RPMI7951 (cell line): ENCODE measurements around the gene IFNGR1. TPM values are rescaled to one million over a fixed set of nuclear protein-coding genes. Genes with fewer than 3 reads are reported as not detected.
A peak's percentile ranks its signal among the peaks of the same experiment; 100 is the strongest.
"Not testable (repeated sequence)": the region's sequence is repeated elsewhere in the genome, so short reads cannot be mapped to it uniquely, and the experiment has no call there.

ENCODE experiments used
- DNase-seq: peaks from one replicate; pipeline ENCODE4 v3.0.0-alpha.2; 2012; ENCODE audit warnings: low read depth
- total RNA-seq: library from RNA; depleted of rRNA; stranded (reverse); fragments of >200 nt; shearing (Covaris generic); gene quantifications from 2 replicates; pipeline ENCODE4 v1.2.3, GENCODE V29; 2014

The IFNGR1 gene
- total RNA-seq, 1 experiment from 2014 or later: 55.2 TPM

DNA sequence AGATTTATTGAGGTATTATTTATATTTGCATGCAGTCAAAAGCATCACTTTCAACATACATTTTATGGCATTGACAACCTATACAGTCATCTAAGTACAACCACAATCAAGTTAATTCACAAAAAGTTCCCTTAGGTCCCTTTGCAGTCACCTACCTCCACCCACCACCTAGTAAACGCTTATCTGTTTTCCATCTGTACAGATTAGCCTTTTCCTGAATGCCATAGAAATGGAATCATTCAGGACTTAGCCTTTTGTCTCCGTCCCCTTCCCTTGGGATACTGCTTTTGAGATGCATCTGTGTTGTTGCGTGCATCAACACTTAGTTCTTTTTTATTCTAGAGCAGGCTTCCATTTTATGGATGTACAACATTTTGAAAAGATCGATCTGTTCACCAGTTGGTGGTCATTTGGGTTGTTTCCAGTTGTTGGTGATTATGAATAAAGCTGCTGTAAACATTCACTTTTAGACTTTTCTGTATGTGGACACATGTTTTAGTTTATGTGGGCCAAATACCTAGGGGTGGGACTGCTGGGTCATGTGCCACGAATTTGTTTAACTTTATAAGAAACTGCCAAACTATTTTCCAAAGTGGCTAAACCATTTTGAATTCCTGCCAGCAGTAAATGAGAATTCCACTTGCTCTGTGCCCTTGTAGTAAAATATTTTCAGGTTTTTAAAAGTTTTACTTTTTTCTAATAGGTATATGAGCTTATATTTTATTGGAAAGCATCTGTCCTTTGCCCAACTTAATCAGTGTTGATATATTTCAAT, 17.6 kb upstream of the IFNGR1 start:
- DNase-seq: peak; percentile 40

DNA sequence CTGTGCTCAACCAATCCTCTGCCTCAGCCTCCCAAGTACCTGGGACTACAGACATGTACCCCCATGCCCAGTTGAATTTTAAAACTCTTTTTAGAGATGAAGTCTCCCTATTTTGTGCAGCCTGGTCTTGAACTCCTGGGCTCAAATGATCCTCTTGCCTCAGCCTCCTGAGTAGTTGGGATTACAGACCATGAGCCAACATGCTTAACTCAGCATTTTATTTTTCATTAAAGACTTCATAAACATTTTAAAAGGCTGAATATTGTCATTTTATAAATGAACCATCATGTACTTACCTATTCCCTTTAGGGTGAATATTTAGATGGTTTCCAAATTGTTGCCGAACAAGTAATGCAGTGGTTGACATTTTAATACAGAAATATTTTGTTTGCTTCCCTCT, 16.5 kb upstream of the IFNGR1 start:
- DNase-seq: no peak

DNA sequence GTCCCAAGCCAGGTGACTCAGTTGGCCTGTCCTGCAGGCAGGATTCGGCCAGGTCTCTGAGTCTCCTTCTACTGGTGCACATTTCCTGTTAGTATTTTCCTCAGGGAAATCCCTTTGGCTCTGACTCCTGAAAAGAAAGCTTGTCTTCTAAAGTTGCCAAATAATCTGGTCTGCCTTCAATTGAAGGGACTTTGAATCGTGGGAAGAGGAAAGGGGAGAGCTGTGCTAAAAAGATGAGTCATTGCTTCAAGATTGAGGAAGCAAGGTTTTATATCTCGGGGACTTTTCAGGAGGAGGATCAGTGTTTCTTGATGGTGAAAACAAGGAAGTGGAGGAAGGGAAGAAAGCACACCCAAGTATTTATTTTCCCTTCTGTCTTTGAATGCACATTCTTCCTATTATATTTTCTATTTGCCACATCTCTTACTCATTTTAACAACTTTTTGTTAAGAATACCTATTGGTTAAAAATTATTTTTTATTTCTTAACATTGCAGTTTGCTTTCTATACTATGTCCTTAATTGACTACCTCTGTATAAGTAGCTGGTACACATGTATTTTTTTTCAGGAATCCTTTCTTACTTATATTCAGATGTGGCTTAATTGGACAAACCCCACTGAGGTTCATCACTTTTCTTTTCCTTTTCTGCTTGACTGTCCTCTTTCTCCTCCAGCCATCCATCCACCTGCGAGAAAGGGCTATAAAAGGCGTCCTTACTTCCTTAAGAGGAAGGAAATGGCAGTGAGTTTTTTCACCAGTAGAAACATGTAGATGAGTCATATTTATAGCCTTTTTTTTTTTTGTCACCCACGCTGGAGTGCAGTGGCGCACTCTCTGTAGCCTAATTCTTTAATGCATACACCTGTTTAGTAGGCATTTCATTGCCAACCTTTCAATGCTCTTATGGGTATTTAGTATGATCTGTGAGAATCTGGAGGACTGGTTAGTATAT, 15.0 kb upstream of the IFNGR1 start:
- DNase-seq: peak; percentile 90

DNA sequence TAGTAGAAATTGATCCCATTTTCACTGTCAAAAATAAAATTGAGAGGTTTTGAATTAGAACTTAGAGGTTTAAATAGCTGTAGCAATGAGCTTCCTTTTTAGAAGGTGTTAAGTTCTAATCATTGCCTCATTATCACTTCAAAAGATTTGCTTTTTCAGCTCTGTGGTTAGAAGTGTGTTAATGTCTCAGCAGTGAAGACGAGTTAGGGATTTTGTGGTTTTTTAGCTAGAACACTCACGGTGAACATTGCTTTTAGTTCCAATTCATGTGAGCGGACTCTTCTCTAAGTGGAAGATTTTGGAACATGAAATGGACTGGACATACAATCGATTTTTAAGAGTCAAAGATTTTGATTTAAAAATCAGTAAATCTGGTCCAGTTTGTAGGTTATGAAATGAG, 12.7 kb upstream of the IFNGR1 start:
- no peak for DNase-seq

DNA sequence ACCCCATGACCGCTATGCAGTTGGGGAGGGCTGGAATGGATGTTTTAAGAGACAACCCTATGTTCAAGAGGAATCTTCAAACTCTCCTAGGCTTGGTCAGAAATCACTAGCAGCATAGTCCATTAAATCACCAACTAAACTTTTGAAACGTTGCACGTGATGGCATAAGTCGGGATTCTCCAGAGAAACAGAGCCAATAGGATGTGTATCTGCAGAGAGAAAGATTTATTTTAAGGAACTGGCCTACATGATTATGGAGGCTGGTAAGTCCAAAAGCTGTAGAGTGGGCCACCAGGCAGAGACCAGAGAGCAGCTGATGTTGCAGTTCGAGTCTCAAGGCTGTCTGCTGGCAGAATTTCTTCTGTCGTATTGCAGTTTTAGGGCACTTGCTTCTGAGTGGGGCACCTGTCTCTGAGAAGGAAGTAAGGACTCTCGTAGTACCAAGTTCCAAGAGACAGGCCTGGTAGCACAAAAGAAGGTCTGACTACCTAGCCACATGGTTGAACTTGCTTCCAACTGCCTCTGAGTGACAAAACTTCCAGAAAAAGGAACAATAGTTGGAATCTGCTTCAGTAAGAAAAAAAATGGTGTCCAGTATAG, 11.9 kb upstream of the IFNGR1 start:
- DNase-seq: no peak

DNA sequence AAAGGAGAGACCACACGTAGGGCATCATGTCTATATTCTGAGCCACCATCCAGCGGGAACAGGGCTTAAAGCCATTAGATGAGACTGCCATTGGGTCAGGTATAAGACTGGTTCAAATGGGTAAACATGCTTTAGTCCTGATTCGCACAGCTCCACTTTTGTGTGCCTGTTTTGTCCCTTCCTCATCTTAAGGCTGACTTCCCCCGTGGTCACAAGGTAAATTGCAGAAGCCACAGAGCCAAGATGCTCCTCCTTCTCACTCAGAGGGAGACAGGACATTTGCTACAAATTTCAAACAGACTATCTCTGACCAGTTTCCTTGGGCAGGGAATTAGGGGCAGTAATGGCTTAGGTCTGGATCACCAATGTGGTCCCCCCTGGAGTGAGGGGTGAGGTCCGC, 11.4 kb upstream of the IFNGR1 start:
- no peak for DNase-seq

DNA sequence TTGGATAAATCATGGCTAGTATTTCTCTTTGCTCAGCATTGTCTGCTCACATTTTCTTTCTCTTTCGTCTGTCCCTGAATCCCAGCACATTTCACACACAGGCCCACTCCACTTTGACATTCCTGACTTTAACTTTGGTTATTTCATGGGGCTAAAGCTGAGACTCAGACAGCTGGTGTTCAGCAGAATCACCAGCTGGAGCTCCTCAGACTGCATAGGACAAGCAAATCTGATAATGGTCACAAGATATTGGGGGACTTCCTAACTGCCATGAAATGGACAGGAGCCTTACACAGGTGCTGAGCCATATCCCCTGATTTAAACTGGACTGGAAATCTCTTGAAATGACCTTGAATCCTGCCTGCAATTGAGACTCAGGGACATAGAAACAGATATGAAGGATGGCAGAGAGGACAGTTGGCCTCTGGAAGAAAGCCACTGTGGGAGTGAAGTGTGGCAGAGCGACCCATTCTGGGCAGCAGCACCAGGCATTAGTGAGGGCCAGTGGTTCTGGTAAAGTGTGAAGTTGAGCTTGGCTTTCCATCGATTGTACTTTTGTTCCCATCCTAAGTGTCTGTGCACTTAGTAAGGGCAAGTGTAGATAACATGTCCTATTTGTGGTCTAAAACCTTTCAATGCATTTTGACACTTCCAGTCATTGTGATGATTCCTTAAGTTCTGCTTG, 10.0 kb upstream of the IFNGR1 start:
- no peak for DNase-seq

DNA sequence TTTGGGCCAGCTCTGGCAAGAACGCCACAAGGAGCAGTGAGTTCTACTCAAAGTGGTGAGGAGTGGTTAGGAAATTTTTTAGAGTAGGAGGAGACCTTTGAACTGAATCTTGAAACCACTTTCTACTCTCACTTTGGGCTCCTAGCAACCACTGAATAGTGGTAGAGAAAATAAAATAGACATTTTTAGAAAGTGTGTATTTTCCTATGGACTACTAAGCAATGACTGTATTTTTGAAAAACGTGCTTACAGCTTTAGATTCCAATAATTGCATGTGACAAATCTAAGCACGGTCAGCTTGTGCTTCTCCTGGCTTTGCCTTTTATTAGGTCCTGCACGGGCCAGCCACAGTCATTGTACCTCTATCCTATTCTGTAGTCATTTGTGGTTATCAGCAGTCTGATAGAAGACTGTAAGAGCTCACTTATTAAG, 8.7 kb upstream of the IFNGR1 start:
- DNase-seq: no peak

DNA sequence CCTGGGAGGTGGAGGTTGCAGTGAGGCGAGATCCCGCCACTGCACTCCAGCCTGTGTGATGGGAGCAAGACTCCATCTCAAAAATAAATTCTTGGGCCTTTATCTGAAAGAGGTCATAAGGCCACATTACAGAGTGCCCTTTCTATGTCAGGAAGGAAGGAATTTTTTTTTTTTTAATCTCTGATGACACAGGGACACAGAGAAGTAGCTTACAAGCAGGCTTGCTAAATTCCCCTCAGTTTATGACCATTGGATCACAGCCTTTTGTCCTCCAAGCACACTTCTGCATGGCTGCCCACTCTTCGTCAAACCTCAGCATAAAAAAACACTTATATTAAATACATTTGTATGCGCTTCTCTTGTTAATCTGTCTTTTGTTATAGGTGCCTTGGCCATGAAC, 7.5 kb upstream of the IFNGR1 start:
- no peak for DNase-seq

DNA sequence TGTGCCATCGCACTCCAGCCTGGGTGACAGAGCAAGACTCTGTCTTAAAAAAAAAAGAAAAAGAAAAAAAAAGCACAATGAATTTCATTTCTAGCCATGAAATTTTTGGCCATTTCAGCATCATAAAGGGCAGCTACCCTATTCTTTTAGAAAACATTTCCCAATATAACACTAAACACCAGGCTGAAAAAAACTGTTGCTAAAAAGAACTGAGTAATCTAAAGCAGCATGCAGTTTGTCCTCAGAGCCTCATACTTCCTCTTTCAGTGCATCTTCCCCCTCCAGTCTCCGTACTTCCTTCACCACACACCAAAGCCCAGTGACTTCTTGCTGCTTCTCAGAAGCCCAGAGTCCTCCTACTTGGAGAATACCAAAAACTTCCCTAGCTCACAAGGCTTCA, 5.6 kb upstream of the IFNGR1 start:
- DNase-seq: no peak

DNA sequence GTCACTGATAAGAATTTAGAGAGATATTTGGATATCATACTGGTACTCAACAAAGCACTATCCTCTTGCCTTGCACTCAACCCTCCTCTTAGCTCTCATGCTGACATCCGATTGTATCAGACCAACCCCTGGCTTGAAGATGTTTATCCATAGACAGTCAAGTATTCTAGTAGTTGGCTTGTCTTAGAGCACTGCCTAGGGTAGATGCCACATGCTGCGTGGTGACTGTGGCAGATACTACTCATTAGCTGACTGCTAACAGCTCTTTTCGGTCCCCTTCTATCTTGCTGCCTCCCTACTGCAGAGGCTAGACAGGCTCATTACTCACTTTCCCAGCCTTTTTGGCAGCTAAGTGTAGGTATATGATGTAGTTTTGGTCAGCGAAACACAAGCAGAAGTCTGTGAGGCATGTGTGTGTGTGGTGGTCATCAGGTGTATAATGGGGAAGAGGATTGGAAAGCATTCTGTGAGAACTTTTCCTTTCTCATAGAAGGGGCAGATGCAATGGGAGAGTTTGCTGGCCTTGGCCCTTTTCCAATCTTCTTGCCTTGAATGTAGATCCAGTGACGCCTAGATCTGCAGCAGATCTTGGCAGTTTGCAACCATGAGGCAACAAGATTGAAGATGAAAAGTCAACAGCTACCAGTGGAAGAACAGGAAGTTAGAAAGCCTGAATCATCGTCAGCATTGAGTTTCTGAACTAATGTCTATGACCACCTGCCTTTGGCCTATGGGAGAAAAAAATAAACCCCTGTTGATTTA, 4.4 kb upstream of the IFNGR1 start:
- no peak for DNase-seq

DNA sequence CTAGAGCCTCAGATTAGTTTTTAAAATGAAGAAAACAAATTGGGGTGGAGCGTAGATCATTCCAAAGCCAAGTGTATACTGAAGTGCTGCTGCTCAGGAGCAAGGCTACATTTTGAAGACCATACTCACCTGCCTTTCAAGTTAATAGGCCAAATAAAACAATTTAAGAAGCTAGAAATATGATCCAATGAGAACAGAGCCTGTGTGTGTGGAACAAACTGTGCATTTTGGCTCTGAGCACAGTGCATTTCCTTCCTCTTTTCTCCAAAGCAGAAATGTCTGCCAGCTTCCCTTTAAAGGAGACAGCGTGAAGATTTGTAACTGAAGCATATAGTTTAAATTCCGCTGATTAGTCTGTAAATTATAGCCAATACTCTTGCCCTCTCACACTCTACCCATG, 3.2 kb upstream of the IFNGR1 start:
- no peak for DNase-seq

DNA sequence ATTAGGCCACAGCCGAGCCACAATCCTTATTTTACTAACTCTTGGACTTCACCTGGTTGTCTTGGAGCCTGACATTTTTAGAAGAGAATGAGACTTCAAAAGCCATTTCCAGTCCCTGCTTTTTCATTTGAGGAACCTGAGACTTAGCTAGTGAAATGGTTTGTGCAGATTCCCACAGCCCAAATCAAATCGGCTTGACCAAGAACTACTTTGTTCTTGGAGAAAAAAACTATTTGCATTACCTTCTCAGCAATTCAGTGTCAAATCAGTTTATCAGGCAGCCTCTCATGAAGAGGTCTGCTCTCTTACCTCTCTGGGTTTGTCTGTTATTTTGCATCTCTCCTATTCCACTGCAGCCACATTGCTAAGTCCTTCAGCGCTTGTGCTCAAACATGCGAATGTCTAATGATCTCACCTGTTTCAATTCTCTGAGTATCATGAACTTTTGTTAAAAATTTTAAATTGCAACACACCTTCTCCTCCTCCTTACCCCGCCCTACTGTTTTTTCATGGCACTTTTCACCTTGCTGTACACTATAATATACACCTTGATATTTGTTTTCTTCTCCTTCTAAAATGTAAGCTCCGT, 573 bp upstream of the IFNGR1 start:
- DNase-seq: no peak

DNA sequence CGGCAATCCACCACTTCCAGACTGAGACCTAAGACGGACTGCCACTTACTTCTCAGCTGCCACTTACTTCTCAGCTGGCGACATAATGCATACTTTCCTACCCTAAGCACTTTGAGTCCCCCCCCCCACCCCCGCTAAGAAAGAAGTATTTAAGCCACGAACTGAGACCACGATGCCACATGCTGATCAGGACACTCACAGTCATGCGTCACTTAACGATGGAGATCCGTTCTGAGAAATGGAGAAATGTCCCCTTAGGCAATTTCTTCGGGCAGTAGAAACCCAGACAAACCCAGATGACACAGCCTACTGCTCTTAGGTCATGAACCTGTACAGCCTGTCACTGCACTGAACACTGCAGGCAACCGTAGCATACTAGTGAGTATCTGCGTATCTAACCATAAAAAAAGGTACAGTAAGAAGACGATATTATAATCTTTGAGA, 690 bp downstream of the IFNGR1 start:
- peak; percentile 90 for DNase-seq

DNA sequence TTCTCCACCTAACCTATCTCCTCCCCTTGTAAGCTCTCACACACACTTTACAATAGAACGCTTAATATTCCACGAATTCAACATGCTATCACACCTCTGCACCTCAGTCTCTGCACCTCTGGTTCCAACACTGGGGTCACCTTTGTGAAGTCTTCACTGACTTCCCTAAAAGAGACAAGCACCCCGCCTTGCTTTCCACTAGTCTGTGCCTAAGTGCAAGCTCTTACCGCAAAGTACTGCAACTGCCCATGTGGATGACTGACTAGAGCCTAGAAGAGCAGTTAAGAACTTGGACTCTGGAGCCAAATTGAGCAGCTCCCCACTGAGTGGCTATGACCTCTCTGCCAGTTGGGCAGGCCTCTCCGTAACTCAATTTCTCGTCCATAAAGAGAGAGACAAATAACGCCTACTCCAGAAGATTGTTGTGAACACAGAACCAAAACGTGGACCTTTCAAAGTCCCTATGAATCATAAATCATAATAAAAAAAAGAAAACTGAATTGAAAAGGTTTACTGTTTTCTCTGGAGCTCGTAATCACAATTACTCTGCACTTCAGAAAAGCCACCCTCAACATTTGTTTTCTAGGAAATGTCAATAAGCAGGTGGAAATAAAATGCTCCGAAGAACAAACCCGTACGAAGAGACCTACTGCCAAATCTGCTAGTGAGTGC, 1.2 kb downstream of the IFNGR1 start:
- peak; percentile 46 for DNase-seq

DNA sequence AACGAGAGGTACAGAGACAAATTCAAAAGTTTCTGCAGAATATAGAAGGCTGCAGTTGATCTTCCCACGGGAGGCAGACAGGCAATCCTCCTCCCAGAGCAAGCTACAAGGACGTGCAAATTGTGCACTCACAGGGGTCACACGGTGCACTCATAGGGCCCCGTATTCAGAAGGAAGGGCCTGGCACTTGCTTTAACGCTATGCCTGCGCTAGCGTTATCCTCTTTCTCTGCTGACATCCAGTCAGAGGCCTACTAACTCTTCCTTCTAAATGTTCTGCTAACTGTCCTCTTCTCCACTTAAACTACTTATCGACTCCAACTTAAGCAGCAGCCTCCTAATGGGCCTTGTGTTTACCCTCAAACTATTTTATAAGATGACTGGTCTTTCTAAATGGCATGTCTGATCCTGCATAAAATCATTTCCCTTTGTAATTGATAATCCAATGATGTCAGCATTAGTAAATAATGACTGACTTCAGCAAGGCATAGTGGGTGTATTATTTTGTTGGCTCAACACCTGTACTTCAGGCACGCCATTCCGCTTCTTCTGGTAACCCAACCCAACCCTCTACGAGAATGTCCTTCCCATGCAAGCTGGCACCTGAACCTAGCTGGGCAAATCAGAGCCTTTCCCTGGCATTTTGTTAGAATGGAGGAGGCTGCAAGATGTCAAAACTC, 2.2 kb downstream of the IFNGR1 start:
- no peak for DNase-seq

DNA sequence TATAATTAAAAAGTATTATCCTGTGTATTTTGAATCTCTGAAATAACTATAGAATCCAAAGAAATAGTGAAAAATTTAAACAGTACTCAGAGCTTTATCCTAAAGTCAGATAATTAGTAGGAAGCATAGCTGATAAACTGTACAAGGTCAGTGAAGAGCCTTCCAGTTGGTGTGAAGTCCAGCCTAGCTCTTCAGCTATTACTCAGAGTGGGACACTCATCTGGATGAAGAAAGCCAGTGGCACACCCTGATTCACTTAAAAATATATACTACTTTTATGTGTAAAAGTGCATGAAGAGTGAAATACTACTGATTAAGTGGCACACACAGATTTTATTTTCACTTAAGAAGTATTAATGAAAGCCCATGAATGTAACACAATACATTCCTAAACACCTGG, 3.1 kb downstream of the IFNGR1 start:
- no peak for DNase-seq

DNA sequence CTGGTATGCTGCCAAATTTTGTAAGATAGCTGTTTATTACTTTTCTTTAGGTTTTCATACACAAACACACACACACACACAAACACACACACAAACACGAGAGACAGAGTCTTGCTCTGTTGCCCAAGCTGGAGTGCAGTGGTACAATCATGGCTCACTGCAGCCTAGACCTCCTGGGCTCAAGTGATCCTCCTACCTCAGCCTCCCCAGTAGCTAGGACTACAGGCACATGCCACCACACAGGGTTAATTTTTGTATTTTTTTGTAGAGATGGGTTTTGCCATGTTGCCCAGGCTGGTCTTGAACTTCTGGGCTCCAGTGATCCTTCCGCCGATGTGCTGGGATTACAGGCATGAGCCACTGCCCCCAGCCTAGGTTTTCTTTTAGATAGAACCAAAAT, 3.6 kb downstream of the IFNGR1 start:
- not testable (repeated sequence) for DNase-seq

DNA sequence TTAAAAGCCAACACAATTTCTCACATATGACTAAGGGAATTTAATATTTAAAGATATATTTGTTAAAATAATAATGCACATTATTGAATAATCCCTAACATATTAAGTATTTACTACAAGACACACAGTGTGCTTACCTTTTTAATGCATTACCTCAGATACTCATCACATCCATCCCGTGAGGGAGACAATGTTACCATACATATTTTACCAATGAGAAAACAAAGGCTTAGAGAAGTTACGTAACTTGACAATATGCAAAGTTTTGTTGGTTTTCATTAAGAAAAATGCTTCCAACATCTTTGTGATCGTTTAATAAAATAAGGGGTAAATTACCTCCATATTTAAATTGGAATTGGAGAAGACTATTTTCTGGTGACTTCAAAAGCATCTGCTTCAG, 4.3 kb downstream of the IFNGR1 start:
- no peak for DNase-seq

DNA sequence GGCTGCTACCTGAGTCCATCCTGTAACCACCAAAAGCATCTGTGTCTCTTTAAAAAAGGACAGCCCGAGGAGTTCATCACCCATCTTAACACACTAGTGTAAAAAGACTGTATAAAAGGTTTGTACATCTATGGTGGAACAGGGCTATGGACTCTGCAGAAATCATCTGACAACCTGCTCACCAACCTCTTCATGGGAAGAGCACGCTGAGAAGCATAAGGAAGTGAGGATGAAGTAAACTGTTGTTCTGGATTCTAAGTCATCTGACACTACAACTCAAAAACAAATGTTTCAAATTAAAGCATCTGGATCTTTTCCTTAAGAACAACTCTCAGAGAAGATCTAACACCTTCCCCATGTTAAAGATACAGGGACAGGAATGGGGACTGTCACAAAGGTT, 5.4 kb downstream of the IFNGR1 start:
- no peak for DNase-seq
